Measurements from ENCODE around the gene ZNHIT3.

DNA sequence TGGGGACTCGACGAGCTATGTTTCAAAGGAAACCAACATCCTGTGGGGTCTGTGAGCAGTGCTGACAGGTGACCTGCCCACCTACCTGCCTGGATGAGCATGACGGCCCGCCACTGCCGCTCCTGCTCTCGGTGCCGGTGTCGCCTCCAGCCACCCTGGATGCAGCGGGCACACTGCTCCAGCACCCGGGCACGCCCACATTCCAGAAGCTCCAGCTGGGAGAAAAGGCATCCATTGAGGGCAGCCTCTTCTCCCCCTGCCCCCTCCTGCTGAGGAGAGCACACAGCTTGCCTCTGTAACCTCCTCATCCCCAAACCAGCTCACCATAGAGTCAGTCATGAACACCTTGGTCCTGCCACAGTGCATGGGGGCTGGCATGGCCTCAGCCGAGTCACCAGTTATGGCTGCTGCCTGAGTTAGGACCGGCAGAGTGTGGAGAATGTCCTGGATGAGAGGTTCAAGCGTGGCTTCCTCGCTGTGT lies 14.3 kb downstream of the ZNHIT3 start:
- TF ChIP-seq, protein P1, sequence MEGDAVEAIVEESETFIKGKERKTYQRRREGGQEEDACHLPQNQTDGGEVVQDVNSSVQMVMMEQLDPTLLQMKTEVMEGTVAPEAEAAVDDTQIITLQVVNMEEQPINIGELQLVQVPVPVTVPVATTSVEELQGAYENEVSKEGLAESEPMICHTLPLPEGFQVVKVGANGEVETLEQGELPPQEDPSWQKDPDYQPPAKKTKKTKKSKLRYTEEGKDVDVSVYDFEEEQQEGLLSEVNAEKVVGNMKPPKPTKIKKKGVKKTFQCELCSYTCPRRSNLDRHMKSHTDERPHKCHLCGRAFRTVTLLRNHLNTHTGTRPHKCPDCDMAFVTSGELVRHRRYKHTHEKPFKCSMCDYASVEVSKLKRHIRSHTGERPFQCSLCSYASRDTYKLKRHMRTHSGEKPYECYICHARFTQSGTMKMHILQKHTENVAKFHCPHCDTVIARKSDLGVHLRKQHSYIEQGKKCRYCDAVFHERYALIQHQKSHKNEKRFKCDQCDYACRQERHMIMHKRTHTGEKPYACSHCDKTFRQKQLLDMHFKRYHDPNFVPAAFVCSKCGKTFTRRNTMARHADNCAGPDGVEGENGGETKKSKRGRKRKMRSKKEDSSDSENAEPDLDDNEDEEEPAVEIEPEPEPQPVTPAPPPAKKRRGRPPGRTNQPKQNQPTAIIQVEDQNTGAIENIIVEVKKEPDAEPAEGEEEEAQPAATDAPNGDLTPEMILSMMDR (conservative IDR thresholded peaks at IDR 0.05), result no peak
- TF ChIP-seq EZH2 (IDR thresholded peaks at IDR 0.05; ENCODE audit: low read depth), result no peak

Measured in PC-9 (cell line).